OCI-LY1 (cell line): ENCODE measurements around the gene ARMC3.

Source experiments
- CTCF ChIP-seq: fragments of 200-600 bp; sonication (generic), shearing (Covaris generic); IDR thresholded peaks from 2 replicates; pipeline ENCODE4 v1.5.1; 2017; ENCODE audit warnings: mild to moderate bottlenecking, antibody characterized with exemption, low read length, moderate library complexity, mixed read lengths
- EZH2 ChIP-seq: fragments of 200-600 bp; sonication (generic), shearing (Covaris generic); IDR thresholded peaks from 2 replicates; pipeline ENCODE4 v1.8.0; 2017; ENCODE audit warnings: borderline replicate concordance, mixed run types, mild to moderate bottlenecking, antibody characterized with exemption, low read length, moderate library complexity, mixed read lengths

GRCh38 chr10:22893781-22894180, 34.1 kb upstream of the ARMC3 start:
- no peak for TF ChIP-seq CTCF
- TF ChIP-seq EZH2 = no peak
